HUDEP-2 (cell line): ENCODE measurements around the gene GYS1.

ENCODE experiments used
- DNase-seq, 76 experiments: peaks; one replicate each; lab custom pipeline; 2025; ENCODE audit not compliant: unreplicated experiment in 76 of 76; lab: John Stamatoyannopoulos, UW

Gene GYS1

DNA sequence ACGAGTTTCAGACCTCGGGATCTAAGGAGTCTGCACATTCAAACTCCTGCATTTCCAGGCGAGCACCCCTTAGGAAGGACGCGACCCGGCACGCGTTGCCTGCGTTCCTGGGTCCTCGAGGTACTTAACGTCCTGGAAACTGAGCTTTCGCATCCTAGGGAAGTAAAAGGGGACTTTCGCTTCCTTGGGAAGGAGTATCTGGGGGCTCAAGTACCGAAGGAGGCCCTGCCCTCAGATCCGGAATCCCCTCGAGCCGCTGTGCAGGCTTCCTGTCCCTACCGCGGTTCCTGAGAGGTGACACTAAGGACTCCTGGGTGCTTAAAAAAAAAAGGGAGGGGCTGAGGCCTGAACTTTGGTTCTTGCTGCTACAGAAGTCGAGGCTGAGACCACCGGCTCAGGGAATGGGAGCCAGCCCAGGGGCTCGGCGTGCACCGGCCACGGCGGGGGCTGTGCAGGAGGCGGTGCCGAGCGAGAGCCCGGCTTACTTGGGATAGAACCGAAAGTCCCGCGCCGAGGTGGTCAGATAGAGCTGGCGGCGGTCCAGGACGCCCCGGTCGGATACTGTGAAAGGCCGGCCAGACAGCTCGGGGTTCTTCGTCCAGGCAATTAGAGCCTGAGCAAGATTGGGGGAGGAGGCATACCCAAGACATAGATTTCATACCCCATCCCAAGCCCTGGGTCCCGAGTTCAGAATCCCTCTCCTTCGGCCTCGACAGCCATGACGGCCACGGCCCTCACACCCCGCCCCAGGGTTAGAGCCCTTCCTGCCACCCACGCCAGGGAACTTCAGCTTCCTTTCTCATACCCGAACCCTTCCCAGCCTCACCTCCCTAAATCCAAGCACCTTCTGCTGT, 25.5 kb upstream of the GYS1 start:
- DNase-seq, result peak in 16 of 76 experiments; percentile 18 to 74 (median 42)

DNA sequence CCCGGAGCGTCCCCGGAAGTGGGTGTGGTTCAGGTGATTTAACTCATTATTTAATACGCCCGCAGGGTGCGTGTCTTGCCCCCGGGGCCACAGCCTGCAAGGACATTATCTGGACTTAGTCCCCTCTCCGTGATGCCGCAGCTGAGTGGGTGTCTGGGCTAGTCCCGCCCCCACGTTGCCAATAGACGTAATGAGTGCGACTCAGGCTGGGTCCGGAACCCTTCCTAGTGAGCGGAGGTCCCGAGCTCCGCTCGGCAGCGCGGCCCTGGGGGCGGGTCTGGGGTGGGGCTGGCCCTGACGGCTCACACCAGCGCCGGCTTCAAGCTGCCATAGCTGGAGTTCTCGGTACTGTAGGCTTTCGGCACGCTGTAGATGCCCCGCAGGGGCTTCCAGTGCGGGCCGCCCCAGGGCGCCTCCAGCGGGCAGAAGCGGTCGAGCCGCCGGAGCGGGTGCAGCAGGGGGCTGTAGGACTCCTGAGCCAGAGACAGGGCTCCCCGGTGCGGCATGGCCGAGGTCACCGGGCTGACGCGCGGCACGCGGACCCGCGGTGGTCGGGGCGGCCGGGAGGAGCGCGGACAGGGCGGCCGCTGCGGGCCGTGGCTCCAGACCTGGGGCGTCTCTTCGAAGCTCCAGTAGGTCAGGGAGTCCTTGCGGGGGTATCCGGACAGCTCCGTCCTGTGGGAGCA, 24.7 kb upstream of the GYS1 start:
- peak in 65 of 76 experiments; percentile 22 to 85 (median 61) for DNase-seq

DNA sequence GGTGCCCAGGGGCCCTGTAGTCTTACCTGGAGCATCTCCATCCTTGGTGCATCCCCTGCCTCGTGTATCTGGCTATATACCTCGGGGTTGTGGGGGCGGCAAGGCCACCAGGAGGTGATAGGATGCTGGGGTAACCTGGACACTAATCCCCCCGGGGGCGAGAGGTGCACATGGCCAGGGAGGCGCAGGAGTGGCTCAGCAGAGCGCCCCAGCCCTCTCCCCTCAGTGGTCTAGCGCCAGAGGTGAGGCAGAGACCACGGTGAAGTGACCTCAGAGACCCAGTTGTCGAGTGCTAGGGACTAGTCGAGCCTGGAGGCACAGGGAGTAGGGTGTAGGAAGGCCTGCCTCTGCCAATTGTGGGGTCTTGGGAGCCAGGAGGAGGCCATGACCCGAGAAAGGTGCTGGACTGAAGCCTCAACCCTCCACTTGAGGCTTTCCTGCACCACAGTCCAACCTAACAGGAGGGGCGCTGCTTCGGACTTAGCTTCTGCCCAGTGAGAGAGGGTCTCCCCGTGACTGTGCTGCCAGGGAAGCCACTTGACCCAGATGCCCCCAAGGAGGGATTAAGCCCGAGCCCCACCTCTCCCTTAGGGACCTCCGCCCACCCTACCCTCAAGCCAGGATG, 24.0 kb upstream of the GYS1 start, which contains the start of gene LHB:
LHB (minus strand) TSS at position 51 of the 625 bp plus-strand sequence; CDS start at position 41, 10 bp downstream.
- DNase-seq, result no peak

DNA sequence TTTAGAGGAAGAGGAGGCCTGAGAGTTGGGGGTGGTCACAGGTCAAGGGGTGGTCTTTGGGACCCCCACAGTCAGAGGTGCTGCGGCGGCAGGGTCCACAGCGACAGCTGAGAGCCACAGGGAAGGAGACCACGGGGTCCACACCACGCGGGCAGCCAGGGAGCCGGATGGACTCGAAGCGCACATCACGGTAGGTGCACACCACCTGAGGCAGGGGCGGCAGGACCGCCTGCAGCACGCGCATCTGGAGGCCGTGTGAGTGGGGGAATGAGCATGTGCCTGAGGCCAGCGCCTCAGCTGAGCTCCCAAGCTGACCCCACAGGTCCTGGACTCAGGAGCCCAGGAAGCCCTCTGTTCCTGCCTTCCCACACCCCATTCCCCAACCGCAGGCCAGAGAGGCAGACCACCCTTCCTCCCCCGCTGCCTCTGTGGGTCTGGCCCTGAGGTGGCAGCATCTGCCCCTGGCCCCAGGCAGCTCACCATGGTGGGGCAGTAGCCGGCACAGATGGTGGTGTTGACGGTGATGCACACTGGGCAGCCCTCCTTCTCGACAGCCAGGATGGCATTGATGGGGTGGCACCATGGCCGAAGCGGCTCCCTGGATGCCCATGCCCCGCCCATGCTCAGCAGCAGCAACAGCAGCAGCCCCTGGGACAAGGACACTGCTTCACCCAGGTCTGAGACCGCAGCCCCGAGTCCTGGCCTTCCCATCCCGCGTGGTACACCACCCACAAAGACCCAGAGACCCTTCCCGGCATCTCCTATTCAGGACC, 23.1 kb upstream of the GYS1 start:
- DNase-seq, result no peak

DNA sequence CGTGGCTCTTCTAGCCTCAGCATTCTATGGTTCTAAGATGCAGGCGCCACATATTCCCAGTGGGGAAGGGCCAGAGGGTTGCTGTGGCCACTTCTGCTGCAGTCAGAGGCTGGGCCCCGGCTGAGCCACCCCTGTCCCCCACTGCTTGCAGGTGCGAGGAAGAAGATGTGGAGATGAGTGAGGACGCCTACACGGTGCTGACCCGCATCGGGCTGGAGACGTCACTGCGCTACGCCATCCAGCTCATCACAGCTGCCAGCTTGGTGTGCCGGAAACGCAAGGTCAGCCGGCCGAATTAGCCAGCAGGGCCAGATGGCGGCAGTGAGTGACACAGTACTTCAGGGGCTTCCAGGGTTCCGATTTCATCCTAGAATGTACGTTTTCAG, 21.8 kb upstream of the GYS1 start:
- no peak for DNase-seq

DNA sequence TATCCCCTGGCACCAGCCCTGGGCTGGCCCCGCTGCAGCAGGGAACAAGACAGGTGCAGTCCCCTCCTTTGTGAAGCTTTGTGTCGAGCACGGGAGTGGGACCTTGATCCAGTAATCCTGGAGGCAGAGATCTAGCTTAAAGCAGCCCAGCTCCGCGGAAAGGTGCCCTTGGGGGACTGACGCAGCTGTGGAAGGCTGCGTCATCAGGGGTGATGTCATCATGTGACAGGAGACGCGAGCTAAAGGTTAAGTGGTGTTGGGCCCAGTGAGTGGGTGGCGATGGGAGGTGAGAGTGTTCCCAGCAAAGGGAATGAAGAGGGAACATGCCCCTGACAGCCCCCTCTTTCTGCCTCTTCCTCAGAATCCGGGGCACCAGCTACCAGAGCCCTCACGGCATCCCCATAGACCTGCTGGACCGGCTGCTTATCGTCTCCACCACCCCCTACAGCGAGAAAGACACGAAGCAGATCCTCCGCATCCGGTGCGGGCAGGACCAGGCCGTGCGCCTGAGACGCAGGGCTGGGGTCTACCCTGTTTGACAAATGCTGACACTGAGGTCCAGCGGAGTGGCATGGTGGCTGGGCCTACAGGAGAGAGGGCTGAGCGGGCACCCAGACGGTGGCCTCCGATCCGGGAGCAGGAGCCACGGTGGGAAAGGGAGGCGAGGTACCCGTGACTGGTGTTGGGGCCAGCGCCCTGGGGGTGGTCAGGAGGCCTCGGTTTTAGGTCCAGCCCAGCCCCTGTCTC, 21.2 kb upstream of the GYS1 start:
- no peak for DNase-seq

DNA sequence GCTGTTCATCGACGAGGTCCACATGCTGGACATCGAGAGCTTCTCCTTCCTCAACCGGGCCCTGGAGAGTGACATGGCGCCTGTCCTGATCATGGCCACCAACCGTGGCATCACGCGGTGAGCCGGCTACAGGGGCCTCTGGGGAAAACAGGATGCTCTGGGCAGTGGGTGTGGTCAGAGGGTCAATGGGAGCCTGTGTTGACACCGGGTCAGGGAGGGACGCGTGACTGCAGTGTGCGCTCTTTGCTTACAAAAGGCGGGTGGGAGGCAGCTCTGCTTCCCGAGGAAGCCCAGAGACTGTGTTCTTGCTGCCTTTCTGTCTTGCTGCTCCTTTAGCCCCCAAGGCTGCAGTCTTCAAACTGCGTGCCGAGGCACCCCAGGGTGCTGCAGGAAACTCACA, 18.1 kb upstream of the GYS1 start:
- no peak for DNase-seq

DNA sequence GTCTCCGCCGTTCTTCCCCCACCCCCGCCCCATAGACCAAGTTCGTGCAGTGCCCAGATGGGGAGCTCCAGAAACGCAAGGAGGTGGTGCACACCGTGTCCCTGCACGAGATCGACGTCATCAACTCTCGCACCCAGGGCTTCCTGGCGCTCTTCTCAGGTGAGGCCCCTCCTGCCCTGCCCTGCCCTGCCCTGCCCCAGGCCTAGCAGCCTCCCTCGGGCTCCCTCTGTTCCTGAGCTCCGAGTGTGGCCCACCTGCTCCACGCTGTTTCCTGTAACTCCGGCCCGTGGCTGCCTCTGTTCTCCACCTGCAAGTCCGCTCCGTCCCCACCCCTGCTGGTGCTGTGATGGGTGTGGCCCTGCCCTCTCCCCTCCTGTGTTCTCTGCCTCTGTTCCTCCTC, 17.3 kb upstream of the GYS1 start:
- DNase-seq, result no peak

DNA sequence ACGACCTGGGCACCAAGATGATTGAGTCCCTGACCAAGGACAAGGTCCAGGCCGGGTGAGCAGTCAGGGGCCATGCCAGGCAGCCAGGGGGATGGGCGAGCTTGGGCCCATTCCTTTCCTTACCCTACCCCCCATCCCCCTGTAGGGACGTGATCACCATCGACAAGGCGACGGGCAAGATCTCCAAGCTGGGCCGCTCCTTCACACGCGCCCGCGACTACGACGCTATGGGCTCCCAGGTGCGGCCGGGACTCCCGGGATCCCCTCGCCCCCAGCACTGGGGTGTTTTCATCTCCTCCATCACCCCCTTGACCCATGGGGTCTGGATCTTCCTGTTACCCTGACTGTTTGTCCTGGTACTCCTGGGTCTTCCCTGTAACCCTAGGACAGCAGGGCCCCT, 16.7 kb upstream of the GYS1 start:
- no peak for DNase-seq

DNA sequence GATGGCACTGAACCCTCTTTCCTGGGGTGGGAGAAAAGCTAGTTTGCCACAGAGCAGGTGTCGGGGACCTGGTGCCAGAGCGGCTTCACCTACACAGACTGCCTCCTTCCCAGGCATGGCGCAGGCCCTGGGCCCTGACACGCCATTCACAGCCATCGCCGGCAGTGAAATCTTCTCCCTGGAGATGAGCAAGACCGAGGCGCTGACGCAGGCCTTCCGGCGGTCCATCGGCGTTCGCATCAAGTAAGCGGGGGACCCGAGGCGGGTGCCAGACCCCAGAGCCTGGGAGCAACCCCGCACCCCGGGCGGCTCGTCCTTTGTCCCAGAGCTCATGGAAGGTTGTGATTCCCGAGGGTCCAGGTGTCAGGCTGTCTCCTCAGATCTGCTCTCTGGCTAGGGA, 13.8 kb upstream of the GYS1 start:
- no peak for DNase-seq

DNA sequence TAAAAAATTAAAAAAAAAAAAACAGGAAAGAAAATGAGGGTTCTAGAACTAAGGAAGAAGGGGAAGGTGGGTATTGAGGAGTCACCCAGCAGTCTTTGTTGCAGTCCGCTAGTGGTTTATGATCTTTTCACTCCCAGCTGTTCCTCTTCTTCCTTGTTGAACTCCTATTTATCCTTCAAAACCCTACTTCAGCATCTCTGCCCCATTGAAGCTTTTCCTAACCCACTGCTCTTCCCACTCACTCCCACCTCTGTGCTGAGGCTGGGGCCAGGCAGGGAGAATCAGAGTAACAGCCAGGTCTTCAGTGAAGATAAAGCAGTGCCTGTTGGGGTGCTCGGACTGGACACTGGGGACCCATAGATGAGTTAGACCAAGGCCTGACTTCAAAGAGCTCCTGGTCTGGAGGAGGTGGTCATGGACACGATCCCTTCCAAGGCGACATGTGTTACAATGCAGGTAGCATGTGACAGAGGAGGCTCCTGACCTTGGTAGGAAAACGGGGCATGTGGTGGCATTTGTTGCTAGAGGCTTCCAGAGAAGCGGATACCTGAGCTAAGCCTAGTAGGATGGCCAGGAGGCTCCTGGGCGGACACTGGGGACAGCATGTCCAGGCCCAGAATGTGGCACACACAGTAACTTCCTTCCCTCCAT, 12.0 kb upstream of the GYS1 start:
- DNase-seq, result no peak

DNA sequence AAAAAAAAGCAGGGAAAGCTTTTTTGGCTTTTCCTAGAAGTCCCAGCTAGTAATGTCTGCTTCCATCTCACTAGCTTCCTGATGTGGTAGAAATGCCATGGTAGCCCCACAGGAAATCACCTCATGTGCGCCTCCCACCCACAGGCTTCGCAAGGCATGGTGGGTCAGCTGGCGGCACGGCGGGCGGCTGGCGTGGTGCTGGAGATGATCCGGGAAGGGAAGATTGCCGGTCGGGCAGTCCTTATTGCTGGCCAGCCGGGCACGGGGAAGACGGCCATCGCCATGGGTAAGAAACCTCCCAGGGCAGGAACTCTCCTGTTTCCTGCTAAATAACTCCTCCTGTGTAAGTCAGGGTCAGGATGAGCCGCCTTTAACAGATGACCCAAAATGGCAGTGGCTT, 11.0 kb upstream of the GYS1 start:
- DNase-seq, result no peak

DNA sequence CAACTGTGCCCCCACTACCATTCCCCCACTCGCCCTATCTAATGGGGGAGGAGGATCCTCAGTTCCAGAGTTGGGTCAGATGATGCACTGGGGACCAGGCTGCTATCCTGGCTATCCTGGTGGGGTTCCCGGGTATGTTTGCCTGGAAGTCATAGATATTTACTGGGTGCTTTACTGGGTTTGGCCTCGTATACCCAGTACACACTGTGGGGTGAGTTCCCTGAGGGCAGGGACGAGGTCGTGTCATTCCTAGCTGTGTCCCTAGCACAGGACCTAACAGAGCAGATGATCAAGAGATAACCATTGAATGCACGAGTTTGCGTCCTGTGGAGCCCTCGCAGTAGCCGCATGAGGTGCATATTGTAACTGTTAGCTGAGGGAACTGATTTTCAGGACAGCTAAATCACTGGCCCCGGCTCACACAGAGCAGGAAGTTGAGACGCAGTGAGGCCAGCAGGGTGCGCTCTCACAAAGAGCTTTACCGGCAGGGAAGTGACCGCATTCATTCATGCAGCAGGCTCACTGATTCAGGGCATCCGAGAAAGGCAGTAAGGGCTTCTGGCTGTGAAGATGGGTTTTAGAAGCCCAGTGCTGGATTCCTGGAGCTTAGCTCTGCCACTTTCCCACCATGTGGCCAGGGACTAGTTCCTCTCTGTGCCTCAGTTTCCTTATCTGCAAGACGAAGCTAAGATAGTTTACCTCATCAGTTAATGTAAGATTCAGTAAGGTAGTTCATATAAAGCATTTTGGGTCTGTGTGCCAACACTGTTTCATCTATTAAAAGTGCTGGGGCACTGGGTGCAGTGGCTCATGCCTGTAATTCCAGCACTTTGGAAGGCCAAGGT, 6.6 kb upstream of the GYS1 start:
- DNase-seq, result peak in 56 of 76 experiments; percentile 22 to 76 (median 56)

DNA sequence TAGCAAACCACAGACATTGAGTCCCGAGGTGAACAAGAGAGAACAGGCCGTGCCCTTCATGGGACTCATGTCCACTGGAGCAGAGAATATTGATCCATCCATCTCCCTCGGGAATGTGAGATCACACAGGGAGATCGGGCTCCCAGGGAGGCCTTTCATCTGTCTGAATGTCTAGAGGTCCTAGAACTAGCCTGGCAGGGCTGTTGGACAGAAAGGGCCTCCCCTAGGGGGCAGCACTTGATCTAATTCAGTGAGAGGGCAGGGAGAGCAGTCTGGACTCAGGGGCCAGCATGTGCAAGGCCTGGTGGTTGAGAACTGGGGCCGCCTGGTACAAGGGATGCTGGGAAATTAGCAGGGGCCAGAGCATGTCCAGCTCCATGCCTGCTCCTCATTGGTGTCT, 4.9 kb upstream of the GYS1 start:
- DNase-seq, result peak in 56 of 76 experiments; percentile 16 to 82 (median 62)

DNA sequence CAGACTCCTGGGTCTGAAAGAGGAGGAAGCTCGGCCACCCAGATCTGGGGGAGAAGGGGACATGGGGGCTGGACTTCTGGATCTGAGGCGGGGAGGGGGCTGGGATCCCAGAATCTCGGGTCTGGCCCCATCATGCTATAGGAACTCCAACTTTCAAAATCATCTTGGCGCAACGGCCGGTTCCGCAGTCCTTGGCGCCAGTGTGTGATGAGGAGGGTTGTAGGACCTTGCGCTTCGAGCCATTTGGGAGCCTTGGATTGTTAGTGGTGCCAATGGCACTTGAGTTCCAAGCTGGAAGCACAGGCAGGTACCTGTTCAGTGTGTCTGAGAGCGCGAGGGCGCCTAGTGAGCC, 902 bp upstream of the GYS1 start:
- peak in 1 of 76 experiments; percentile 28 for DNase-seq

DNA sequence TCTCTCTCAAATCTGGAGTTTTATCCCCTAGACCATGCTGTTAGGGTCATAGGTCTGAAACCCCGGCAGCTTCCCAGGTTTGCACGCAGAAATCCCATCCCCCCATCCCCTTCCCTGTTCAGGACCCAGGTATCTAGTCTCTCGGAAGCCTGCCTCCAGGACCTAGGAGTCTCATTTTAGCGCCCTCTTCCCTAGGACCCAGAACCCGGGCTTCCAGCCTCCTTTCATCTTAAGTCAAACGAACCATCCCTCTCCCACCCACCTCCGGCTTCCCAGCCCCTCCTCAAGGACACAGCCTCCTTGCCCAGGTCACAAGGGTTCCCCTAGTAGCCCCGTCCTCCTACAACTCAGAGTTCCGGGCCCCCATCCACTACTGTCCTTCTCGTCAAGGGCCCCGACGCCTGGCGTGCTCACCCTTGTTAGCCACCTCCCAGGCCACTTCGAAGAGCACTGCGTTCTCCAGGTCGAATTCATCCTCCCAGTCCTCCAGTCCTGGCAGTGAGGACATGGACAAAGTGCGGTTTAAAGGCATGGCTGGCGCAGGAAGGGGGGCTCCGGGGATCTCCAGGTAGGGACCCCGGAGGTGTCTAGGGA, 431 bp downstream of the GYS1 start:
- DNase-seq, result peak in 6 of 76 experiments; percentile 26 to 60 (median 52)

DNA sequence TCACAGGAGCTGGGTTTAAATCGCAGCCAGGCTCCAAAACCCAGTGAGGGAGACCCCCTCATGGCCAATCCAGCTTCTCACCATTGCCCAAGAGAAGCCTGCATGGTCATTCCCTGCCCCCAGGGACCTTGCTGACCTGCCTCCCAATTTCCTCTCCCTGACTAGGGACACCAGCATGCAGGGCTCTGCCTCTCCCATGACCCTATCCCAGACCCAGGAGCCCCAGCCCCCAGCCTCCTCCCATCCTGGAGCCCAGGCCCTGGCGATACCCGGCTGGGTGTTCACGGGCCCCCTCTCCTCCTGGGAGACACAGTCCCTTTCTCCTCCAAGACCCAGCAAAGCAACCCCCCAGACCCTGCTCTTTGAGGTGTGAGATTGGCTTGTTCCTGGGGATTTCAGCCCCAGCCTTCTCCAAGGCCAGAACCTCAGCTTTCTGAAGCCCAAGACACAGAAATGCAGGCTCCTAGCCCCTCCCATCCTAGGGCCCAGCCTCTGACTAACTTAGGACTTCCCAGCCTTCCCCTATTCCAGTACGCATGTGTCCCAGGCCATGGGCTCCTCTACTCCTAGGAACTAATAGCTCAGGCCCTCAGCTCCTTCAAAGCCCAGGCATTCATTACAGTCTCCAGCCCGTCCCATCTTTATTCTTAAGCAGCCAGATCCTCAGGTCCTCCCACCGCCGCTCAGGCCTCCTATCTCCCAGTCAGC, 1.1 kb downstream of the GYS1 start:
- peak in 15 of 76 experiments; percentile 16 to 39 (median 27) for DNase-seq
